HG02885 (cell line): ENCODE measurements around the gene UNCX.
"Not testable (repeated sequence)": the region's sequence is repeated elsewhere in the genome, so short reads cannot be mapped to it uniquely, and the experiment has no call there.

Experiments
- ATAC-seq: cut with Tn5 transposase; IDR thresholded peaks from one replicate; pipeline ENCODE4 v1.9.1; 2021; ENCODE audit warnings: mild to moderate bottlenecking; ENCODE audit not compliant: unreplicated experiment, poor library complexity

The UNCX gene

GRCh38 chr7:1254281-1255079 is 21.8 kb downstream of the UNCX start:
- ATAC-seq = no peak

GRCh38 chr7:1255080-1255816 is 22.6 kb downstream of the UNCX start:
- ATAC-seq = no peak

GRCh38 chr7:1255817-1256340 is 23.2 kb downstream of the UNCX start:
- no peak for ATAC-seq

GRCh38 chr7:1256621-1257020 is 23.9 kb downstream of the UNCX start:
- no peak for ATAC-seq

- ATAC-seq = no peak
Observed at GRCh38 chr7:1257221-1257620, 24.5 kb downstream of the UNCX start.

- ATAC-seq = no peak
Observed at GRCh38 chr7:1257863-1258262, 25.2 kb downstream of the UNCX start.

- ATAC-seq = no peak
Observed at GRCh38 chr7:1259621-1260243, 27.1 kb downstream of the UNCX start.

- ATAC-seq = no peak
Observed at GRCh38 chr7:1260244-1260635, 27.6 kb downstream of the UNCX start.

DNA sequence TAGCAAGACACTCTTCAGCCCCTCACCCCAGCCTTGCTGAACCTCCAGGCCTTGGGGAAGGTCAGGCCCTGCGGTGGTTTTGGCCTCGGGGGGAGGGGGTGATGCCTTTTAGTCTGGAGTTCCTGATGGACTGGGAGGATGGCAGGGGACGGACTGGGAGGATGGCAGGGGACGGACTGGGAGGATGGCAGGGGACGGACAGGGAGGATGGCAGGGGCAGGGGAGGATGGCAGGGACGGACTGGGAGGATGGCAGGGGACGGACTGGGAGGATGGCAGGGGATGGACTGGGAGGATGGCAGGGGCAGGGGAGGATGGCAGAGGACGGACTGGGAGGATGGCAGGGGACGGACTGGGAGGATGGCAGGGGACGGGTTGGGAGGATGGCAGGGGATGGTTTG is 28.4 kb downstream of the UNCX start:
- ATAC-seq = not testable (repeated sequence)

GRCh38 chr7:1262441-1262840 is 29.8 kb downstream of the UNCX start:
- no peak for ATAC-seq

GRCh38 chr7:1263391-1263951 is 30.8 kb downstream of the UNCX start:
- no peak for ATAC-seq

GRCh38 chr7:1264345-1265280 is 31.9 kb downstream of the UNCX start:
- no peak for ATAC-seq

GRCh38 chr7:1267016-1267900 is 34.6 kb downstream of the UNCX start:
- ATAC-seq = no peak

DNA sequence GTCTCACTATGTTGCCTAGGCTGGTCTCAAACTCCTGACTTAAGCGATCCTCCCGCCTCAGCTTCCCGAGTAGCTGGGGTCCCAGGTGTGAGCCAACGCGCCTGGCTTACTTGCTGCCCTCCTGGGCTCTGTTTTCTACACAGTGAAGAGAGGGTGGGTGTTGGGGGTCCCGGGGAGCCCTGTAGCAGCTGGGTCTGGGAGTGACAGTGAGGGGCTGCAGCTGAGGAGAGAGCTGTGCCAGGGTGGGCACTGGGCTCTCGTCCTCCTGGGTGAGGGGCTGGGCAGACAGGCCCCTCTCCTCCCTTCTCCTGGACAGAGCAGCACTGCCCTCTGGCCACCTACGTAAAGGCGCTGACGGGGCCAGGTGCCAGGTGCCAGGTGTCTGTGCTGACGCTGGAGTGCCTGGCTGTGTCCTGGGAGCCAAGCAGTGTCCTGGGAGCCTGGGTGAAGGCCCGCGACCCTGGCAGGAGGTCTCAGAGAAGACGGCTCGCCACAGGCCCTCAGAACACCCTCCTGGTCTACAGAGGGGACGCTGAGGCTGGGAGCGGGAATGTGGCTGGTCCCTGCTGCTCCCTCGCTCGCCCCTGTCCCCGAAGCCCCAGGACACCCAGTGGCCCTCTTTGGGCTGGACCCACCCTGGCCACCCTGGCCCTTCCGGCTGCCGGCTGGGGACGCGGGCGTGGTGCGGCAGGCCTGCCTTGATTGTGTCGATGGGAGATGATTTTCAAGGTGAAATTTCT is 35.6 kb downstream of the UNCX start:
- ATAC-seq = no peak

DNA sequence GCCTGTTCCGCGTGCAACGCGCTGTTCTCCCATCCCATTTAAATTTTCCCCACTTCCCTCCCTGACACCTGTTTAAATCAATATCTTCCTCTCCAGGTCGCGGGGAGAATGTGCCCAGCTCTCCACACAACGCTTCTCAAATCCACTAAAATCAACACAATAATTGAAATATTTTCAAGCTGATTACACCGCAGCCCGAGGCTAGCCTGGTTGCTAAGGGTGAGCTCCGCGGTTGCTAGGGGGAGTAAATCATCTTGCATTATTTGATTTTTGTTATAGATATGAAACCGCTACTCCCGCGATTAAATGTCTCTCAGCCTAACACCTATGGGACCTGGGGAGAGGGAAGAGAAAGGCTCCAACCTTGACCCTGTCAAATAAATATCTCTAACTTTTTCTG is 36.2 kb downstream of the UNCX start:
- ATAC-seq = no peak

DNA sequence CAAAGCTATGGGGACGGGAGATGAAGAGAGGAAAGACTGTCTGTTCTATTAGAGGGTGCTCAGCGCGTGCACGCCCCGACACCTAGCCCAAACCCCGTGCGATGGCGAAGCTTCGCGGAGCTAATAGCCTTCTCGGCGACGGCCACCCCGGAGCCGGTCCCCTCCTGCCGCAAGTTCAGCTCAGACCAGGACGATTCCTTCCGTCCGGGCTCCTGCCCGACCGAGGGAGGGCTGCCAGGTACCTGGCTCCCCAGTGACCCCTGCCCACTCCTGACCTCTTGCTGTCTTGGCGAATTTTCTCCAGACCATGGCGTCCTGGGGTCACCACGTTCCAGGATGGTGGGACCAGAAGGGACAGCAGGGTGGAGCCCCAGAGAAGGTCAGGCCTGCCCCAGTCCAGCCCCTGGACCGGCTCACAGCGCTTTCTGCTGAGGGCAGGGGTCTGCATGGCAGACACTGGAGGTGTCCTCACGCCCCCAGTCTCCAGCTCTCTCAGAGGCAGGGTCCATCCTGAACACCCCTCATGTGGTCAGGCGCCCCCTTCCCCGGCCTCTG is 36.7 kb downstream of the UNCX start:
- no peak for ATAC-seq

DNA sequence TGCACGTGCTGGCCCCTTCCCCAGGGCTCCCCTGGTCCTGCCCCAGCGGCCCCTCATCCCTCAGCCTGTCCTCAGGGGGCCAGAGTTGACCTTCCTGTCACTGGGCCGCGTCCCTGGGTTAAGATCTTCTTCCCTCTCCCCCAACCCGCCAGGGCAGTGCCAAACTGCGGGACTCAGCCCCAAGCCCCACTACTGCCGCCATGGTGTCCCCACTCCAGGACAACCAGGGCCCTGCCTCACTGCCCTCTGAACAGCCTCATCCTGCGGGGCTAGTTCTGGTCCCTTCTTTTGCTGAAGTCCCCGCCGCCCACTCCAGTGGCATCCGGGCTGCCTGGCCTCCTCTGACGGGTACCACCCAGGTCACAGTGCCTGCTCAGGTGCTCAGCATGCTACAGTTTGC is 37.5 kb downstream of the UNCX start:
- ATAC-seq = no peak

GRCh38 chr7:1271046-1271445 is 38.4 kb downstream of the UNCX start:
- no peak for ATAC-seq
